DMS114 treated with DMSO at 0.1 percent for 48 hours (cell line): Measurements from ENCODE around the gene PAX8.

Experiments used
- DNase-seq: peaks from one replicate; lab custom pipeline; 2025; ENCODE audit not compliant: unreplicated experiment; lab: John Stamatoyannopoulos, UW

Gene PAX8

GRCh38 chr2:113172721-113173541 is 105.8 kb downstream of the PAX8 start:
- DNase-seq: no peak

GRCh38 chr2:113171334-113172075 is 107.2 kb downstream of the PAX8 start:
- no peak for DNase-seq

- DNase-seq: no peak
Observed at GRCh38 chr2:113169586-113169985, 109.1 kb downstream of the PAX8 start.

GRCh38 chr2:113169002-113169530 is 109.7 kb downstream of the PAX8 start:
- DNase-seq: no peak

GRCh38 chr2:113167962-113168340 is 110.8 kb downstream of the PAX8 start:
- DNase-seq: no peak

- DNase-seq: no peak
Observed at GRCh38 chr2:113167115-113167932, 111.4 kb downstream of the PAX8 start.

GRCh38 chr2:113166187-113166645 is 112.5 kb downstream of the PAX8 start:
- no peak for DNase-seq
